Gastrocnemius medialis (tissue), 4 donors: ENCODE data around the gene ELP2. TPM values are rescaled to one million over a fixed set of nuclear protein-coding genes. Genes with fewer than 3 reads are reported as not detected.

Experiments
- ATAC-seq, 2 donors: fragments of 150-250 bp; one replicate each; pipeline ENCODE4 v1.9.1; 2016
- DNase-seq, 2 donors: peaks; one replicate each; pipeline ENCODE4 v3.0.0-alpha.2; 2019
- H3K27ac ChIP-seq, 4 donors: fragments of 200-600 bp; sonication (generic); 1 replicate in 1 of 4; 2 replicates in 3 of 4; pipeline ENCODE4 v1.5.1; 2016 to 2018; ENCODE audit warnings: mild to moderate bottlenecking in 2 of 4, moderate library complexity in 1 of 4
- H3K27me3 ChIP-seq, 3 donors: fragments of 200-600 bp; sonication (generic) in 2 of 3; 1 replicate in 1 of 3; 2 replicates in 2 of 3; pipeline versions ENCODE4 v1.5.1 to v1.6.0; 2016 to 2019; ENCODE audit warnings: mild to moderate bottlenecking in 1 of 3, moderate library complexity in 1 of 3
- H3K36me3 ChIP-seq, 2 donors: fragments of 200-600 bp; sonication (generic) in 1 of 2; one replicate each; pipeline ENCODE4 v1.5.1; 2017 to 2018
- H3K4me1 ChIP-seq, 2 donors: fragments of 200-600 bp; sonication (generic) in 1 of 2; one replicate each; pipeline ENCODE4 v1.5.1; 2016 to 2017; ENCODE audit warnings: mild to moderate bottlenecking in 2 of 2
- H3K4me3 ChIP-seq, 4 donors: fragments of 200-600 bp; sonication (generic) in 3 of 4; 1 replicate in 1 of 4; 2 replicates in 3 of 4; pipeline ENCODE4 v1.5.1; 2016 to 2019; ENCODE audit warnings: mild to moderate bottlenecking in 2 of 4
- H3K9me3 ChIP-seq, 3 donors: fragments of 200-600 bp; sonication (generic) in 2 of 3; 1 replicate in 1 of 3; 2 replicates in 2 of 3; pipeline ENCODE4 v1.5.1; 2016 to 2019
- CTCF ChIP-seq, 5 experiments: fragments of 450-650 bp in 3 of 5; fragments of 200-600 bp in 2 of 5; sonication (generic) in 2 of 5; IDR thresholded peaks in 4 of 5; conservative IDR thresholded peaks in 1 of 5; 1 replicate in 4 of 5; 2 replicates in 1 of 5; pipeline ENCODE4 v1.5.1; 2016 to 2019; ENCODE audit warnings: antibody characterized with exemption in 5 of 5, mild to moderate bottlenecking in 3 of 5, moderate library complexity in 3 of 5
- POLR2A ChIP-seq, 2 donors: fragments of 450-650 bp; IDR thresholded peaks; one replicate each; pipeline ENCODE4 v1.6.1; 2017; ENCODE audit warnings: antibody characterized with exemption in 2 of 2, mild to moderate bottlenecking in 2 of 2, moderate library complexity in 2 of 2
- in situ Hi-C, 4 donors: fragments of 200-750 bp; cut with MboI; loops; one replicate each; pipeline versions ENCODE4 v1.15.0 to v1.8.0; 2017; ENCODE audit warnings: low sequenced_read_pairs in 4 of 4
- intact Hi-C: fragments of 100-400 bp; cut with DNase I; formaldehyde crosslinking; loops from one replicate; pipeline ENCODE4 v1.15.1; 2023; ENCODE audit warnings: low total_unique reads
- total RNA-seq, 4 donors: library from RNA; depleted of rRNA; stranded (reverse); fragments of >200 nt; gene quantifications; one replicate each; pipeline versions ENCODE4 v1.1.0 to v1.2.3, GENCODE V29; 2016

The ELP2 gene
- total RNA-seq, 4 donors from 2014 or later = 23.7 to 51.0 (median 42.8) TPM

GRCh38 chr18:36196238-36196995 is 66.7 kb downstream of the ELP2 start:
- Histone ChIP-seq H3K27ac (no peak overlapping the region), H3K27me3 (no peaks in the 10 kb centered on the region), H3K9me3 (no peaks in the 10 kb centered on the region), H3K4me1 (no peaks in the 10 kb centered on the region), H3K4me3 (no peak overlapping the region), H3K36me3 (no peaks in the 10 kb centered on the region)
- in situ Hi-C loops = no loop called here
- ATAC-seq = no peak
- intact Hi-C loops = no loop called here
- no peak for DNase-seq
- TF ChIP-seq POLR2A (IDR thresholded peaks at IDR 0.05) (no peak), CTCF (IDR thresholded peaks at IDR 0.05 in 4 of 5, conservative IDR thresholded peaks at IDR 0.05 in 1 of 5) (no peak)

- in situ Hi-C loops (no loop called here), intact Hi-C loops (no loop called here)
- no peak for TF ChIP-seq CTCF (IDR thresholded peaks at IDR 0.05 in 4 of 5, conservative IDR thresholded peaks at IDR 0.05 in 1 of 5)
- TF ChIP-seq POLR2A (IDR thresholded peaks at IDR 0.05) = no peak
- H3K4me3 ChIP-seq = no peak overlapping the region
- no peak overlapping the region for H3K27ac ChIP-seq
- no peaks in the 10 kb centered on the region for H3K4me1 ChIP-seq
- H3K27me3 ChIP-seq = no peaks in the 10 kb centered on the region
- ATAC-seq (no peak), DNase-seq (no peak)
- H3K9me3 ChIP-seq = no peaks in the 10 kb centered on the region
- H3K36me3 ChIP-seq = no peaks in the 10 kb centered on the region
These were observed 67.9 kb downstream of the ELP2 start for GRCh38 chr18:36197511-36198166.

DNA sequence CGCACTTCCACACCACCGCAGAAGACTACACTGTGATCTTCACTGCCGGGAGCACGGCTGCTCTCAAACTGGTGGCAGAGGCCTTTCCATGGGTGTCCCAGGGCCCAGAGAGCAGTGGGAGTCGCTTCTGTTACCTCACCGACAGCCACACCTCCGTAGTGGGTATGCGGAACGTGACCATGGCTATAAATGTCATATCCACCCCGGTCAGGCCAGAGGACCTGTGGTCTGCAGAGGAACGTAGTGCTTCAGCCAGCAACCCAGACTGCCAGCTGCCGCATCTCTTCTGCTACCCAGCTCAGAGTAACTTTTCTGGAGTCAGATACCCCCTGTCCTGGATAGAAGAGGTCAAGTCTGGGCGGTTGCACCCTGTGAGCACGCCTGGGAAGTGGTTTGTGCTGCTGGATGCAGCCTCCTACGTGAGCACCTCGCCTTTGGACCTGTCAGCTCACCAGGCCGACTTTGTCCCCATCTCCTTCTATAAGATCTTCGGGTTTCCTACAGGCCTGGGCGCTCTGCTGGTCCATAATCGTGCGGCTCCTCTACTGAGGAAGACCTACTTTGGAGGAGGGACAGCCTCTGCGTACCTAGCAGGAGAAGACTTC is 70.1 kb downstream of the ELP2 start:
- Histone ChIP-seq H3K4me1 (no peaks in the 10 kb centered on the region), H3K4me3 (no peak overlapping the region), H3K27ac (no peak overlapping the region), H3K36me3 (no peaks in the 10 kb centered on the region), H3K9me3 (no peaks in the 10 kb centered on the region), H3K27me3 (no peaks in the 10 kb centered on the region)
- ATAC-seq (no peak), DNase-seq (no peak)
- no peak for TF ChIP-seq POLR2A (IDR thresholded peaks at IDR 0.05)
- no peak for TF ChIP-seq CTCF (IDR thresholded peaks at IDR 0.05 in 4 of 5, conservative IDR thresholded peaks at IDR 0.05 in 1 of 5)
- intact Hi-C loops (no loop called here), in situ Hi-C loops (no loop called here)

DNA sequence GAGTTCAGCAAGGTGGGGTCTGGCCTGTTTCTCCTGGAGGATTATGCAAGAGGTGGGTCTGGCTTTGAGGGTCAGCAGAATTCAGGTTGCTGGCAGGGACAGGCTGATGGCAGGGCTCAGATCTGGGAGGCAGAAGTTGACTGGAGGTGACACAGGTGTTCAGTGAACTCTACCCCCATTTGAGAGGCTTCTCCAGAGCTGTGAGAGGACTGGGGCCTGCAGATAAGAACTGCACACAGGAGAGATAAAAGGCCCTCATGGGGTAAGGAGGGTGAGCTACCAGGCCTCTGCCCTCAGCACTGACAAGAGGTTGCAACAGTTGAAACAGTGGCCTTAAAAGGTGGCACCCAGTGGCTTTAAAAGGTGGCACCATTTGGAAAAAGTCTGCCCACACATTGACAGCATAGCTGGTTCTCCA is 70.7 kb downstream of the ELP2 start:
- ATAC-seq (no peak), DNase-seq (no peak)
- intact Hi-C loops (no loop called here), in situ Hi-C loops (no loop called here)
- Histone ChIP-seq H3K27ac (no peak overlapping the region), H3K36me3 (no peaks in the 10 kb centered on the region), H3K9me3 (no peaks in the 10 kb centered on the region), H3K4me3 (no peak overlapping the region), H3K27me3 (no peaks in the 10 kb centered on the region), H3K4me1 (no peaks in the 10 kb centered on the region)
- no peak for TF ChIP-seq CTCF (IDR thresholded peaks at IDR 0.05 in 4 of 5, conservative IDR thresholded peaks at IDR 0.05 in 1 of 5)
